ENCODE data around the gene ADGRV1.

The ADGRV1 gene

DNA sequence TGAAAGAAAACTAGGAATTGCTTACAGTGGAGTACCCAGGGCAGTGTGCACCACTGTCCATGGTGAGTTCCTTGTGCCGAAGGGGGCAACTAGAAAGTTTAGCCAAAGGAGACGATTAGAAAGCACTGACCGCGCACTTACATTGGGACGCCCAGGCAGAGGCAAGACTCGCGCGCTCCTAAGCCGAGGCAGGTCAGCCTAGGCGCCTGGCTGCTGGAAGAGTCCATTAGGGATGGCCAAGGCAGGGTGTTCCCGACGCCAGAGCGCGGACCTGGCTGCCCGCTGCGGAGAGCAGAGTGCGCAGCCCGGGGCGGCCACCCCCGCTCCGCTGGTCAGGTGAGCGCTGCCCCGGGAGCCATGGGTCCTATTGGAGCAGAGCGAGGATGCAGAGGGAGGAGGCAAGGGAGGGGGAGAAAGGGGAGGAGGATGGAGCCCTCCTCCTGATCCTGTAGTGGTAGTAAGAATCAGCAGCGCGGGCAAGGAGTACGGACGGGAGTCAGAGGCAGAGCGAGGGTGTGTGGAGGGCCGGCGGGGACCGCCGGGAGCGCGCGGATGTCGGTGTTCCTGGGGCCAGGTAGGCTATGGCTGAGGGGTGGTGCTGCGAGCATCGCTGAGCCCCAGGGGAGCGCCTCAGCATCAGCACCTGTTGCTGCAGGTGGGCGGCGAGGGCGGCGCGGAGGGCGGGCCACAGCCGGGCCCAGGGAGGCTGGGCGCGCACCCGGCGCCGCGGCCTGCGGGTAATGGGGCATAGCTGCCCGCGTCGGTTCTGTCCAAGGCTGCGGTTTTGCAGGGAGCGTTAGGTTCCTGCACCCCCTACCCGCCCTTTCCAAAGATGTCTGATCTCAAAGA, at the start of gene ADGRV1:
Gene ADGRV1 (plus strand): TSS at position 454 of the 849 bp plus-strand sequence. CDS start 99 bp downstream, at position 553.
- peak within 1 kb of the TSS; percentile 85 for H3K4me3 ChIP-seq (ENCODE audit: low read depth, low read length)

- H3K4me3 ChIP-seq (ENCODE audit: low read depth, low read length): no peak overlapping the region
Observed at GRCh38 chr5:90510438-90510837, 48.2 kb upstream of the ADGRV1 start.

- H3K4me3 ChIP-seq (ENCODE audit: low read depth, low read length): no peak overlapping the region
Observed at GRCh38 chr5:90514520-90514919, 44.1 kb upstream of the ADGRV1 start.

- H3K4me3 ChIP-seq (ENCODE audit: low read depth, low read length): no peak overlapping the region
Observed at GRCh38 chr5:90518661-90519060, 39.9 kb upstream of the ADGRV1 start.

DNA sequence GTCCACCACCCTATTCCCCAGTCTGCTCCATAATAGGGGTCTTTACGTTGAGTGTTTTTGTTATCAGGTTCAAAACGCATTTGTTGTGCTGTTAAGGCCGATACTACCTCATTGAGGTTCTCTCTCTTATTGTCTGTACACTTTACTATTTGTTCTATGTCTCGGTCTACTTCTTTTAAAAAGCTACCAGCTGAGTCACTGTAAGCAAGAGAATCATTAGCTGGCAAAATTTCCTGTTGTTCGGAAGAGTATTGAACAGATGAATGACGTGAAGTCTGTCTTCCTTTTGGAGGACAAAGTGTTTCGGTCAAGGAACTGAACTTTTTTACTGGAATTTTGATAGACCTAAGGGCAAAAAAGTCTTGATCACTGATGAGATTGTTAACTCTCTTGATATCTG, 39.5 kb upstream of the ADGRV1 start:
- H3K4me3 ChIP-seq (ENCODE audit: low read depth, low read length): no peak overlapping the region

GRCh38 chr5:90528601-90529193, 29.9 kb upstream of the ADGRV1 start:
- peak overlapping the region; percentile 94 for H3K4me3 ChIP-seq (ENCODE audit: low read depth, low read length)

GRCh38 chr5:90529194-90529938, 29.2 kb upstream of the ADGRV1 start, which contains the start of gene LYSMD3:
Gene LYSMD3 (minus strand): TSS chr5:90529584. CDS start chr5:90525289, 4,295 bp downstream.
- peak within 1 kb of the TSS; percentile 94 for H3K4me3 ChIP-seq (ENCODE audit: low read depth, low read length)

DNA sequence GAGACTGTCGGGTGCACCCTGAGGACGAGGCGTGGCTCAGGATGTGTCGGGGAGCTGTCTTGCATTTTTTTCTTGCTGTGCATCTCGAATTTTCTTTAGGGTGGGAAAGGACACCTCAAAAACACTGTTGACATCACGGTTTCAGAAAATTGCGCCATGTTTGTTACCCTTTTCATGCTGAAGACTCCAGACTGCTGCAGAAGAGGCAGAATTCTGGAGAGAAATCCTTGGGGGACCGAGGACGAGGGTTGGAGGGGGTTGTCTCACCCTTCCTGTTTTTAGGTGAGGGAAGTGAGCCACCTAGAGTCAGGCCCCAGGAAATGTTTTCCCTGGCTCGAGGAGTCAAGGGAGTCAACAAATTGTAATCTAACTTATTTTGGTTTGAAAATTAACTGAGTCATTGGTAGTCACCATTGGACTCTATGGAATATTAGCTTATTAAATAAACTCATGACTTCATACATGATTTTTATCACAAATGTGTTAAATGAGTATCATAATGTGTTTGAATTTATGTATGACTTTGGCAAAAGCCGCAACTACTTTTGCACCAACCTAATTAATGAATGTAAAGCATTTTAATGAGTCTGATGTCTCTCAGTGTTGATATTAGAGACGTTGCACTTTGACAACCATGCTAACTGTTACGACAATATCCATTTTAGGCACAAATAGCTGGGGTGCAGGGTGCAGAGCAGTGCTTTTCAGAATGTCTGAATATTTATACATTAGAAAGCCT, 28.5 kb upstream of the ADGRV1 start:
- H3K4me3 ChIP-seq (ENCODE audit: low read depth, low read length): peak overlapping the region; percentile 94

DNA sequence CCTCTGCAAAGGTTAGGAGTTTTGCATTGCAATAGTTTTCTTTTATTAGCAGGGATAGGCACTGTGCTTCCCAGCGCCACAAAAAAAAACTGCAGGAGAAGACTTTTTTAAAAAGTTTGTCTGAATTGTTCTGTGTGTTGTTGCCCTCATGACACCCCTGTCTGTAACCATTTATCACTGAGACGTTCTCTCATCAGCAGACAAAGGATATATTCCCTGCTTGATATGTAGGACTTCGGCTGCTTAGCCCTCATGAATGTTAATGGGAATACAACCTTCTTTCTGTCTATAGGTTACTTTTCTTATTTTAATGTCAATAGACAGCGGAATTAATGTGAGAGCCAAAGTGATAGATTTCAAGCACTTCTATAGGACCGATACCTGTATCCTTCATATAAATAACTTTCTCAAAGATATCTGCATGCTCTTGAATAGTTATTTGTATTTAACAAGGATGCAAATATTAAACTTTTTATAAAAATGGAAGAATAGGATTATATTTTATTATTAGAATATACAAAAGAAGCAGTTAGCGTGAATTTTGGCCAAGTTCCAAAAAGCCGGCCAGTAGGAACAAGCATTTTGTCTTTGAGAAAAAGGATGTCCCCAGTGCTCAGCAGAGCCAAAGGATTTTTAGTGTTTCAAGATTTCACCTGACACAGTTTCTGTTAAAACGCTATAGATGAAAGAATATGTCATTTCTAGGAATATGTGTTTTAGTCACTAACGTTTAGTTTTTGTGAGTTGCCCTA, 27.7 kb upstream of the ADGRV1 start:
- H3K4me3 ChIP-seq (ENCODE audit: low read depth, low read length): no peak overlapping the region

GRCh38 chr5:90533794-90534193, 24.8 kb upstream of the ADGRV1 start:
- no peak overlapping the region for H3K4me3 ChIP-seq (ENCODE audit: low read depth, low read length)

DNA sequence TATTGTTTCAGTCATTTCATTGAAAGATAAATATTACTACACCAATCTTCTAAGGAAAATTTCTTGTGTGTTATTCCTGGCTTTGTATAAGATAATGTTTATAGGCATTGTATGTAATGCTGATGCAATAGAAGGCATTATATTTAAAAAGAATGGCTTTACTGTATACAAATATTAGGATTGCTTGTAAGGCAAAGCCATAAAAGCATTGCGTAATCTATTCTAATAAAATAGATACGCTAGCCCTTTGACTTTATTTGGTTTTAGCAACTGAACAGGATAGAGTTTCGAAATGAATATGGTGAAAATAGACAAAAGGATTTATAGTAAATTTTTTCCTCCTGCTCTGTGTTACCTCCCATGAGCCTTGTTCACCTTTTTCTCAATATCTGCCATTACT, 23.7 kb upstream of the ADGRV1 start:
- H3K4me3 ChIP-seq (ENCODE audit: low read depth, low read length): no peak overlapping the region

DNA sequence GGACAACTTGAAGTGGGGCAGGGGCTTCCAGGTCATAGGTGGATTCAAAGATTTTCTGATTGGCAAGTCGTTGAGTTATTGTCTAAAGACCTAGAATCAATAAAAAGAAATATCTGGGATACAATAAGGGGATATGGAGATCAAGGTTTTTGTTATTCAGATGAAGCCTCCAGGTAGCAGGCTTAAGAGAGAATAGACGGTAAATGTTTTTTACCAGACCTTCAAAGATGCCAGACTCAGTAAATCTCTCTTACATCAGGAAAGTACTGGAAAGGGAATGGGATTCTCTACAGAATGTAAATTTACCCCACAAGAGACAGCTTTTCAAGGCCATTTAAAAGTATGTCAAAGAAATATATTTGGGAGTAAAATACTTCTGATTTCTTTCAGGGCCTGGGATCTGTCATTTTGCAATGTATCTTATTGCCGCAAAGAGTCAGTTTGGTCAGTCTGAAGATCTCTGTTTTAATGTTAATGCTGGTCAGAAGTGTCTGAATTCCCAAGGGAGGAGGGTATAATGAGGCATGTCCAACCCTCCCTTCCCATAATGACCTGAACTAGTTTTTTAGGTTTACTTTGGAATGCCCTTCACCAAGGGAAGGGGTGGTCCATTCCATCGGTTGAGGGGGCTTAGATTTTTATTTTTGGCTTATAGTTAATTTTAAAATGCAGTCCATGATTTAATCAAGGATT, 15.6 kb upstream of the ADGRV1 start:
- H3K4me3 ChIP-seq (ENCODE audit: low read depth, low read length): no peak overlapping the region

DNA sequence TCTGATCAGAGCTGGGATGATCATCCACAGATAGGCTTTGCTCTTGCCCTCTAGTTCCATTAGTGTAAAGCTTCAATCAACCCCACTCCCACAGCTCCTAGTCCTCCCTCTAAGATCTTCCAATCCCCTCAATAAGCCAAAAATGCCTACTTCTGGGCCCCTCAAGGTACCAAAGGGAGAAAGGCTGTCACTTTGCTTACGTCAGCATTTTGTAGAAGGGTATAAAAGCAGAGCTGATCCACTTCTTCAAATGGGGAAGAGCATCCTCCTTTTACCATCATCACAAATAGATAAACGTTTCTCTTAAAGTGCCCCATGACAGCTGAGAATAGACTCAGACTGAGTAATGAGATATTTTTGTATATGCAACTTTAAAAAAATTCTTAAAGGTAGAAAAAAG, 13.1 kb upstream of the ADGRV1 start:
- no peak overlapping the region for H3K4me3 ChIP-seq (ENCODE audit: low read depth, low read length)

DNA sequence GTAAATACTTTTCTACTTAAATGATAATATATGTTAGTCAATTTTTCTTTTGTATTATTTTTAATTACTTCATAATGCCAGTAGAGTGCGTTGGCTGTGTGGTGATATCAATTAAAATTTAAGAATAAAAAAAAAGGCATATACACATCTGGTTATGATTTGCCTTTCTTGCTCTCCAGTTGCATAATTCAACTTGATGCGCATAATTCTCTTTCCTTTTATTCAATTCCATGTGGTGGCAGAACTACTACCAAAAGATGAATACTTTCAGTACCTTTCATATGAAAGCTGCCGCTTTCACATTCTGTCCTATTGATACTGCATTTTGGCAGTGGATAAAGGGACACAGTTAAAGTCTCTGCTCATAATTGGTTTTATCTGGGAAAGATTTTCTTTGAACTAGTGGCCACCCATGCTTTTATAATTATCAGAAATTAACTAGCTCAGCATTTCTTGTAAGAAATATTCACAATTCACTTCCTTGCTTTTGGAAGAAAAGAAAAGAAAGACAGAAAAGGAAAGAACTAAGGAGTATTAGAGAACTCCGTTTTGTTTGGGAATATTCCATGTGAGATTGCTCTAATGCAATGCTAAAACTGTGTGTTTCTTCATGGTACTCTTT, 12.3 kb upstream of the ADGRV1 start:
- H3K4me3 ChIP-seq (ENCODE audit: low read depth, low read length): no peak overlapping the region

GRCh38 chr5:90547072-90547536, 11.5 kb upstream of the ADGRV1 start:
- H3K4me3 ChIP-seq (ENCODE audit: low read depth, low read length): no peak overlapping the region

DNA sequence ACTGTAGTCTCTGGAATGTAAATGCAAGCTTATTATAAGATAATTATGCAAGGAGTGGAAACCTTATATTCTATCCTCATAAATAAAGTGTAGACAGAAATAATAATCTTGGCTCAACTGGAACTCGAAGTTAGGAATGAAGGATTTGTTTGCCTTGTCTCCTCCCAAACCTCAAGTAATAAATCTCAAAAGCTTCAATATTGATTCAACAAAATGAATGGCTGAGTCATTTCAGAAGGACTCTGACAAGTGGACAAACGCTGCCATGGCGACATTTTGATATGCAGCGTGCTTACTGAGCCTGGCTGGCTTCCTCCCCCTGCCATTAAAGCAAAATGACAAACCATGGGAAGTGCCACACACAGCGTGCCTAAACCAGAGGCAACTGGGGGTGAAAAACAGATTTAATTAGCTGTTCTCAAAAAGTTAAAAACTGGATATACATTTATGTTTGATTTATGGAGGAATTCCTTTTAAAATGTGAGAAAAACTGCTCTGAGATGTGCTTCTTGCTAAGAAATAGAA, 10.5 kb upstream of the ADGRV1 start:
- H3K4me3 ChIP-seq (ENCODE audit: low read depth, low read length): no peak overlapping the region

- no peak overlapping the region for H3K4me3 ChIP-seq (ENCODE audit: low read depth, low read length)
Observed at GRCh38 chr5:90549223-90549622, 9.4 kb upstream of the ADGRV1 start.

DNA sequence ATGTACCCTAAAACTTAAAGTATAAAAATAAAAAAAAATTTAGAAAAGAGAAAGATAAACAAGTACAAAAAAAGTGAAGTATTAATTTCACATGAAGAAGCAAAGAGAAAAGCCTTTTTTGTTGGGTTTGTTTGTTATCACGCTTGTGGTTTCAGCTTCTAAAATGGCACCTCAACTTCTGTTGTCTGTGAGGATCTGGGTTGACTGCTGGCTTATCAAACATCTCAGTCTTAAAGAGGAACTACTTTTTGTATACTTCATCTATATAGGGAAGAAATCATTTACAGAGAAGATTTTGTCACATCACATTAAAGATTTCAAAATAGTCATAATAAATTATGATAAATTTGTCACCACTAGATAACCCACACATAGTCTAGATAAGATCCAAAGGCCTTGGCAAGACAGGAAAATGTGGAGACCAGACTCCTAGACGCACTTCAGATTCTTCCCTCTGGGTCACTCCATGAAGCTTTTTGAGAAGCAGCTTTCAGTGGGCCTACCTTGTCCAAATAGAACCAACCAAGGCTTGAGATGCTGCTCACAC, 8.8 kb upstream of the ADGRV1 start:
- no peak overlapping the region for H3K4me3 ChIP-seq (ENCODE audit: low read depth, low read length)

DNA sequence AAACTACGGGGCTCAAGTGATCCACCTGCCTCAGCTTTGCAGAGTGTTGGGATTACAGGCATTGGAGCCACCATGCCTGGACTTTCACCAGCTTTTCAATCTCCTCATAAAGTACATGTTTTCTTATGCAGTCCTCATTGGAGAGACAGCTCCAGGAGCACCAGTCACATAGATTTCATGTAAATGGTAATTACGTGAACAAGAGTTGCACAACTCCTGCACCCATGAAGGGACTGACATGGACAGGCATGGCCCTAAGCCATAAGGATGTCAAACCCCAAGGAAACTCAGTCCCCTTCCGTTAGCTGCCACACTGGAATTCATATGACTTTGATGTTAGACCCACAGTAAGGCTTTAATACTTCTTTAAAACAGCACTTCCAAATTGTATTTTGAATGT, 7.6 kb upstream of the ADGRV1 start:
- no peak overlapping the region for H3K4me3 ChIP-seq (ENCODE audit: low read depth, low read length)

Measured in iPS-11a (cell line).